Common myeloid progenitor, CD34-positive (primary cell): ENCODE measurements around the gene SMAD1.

Experiments
- CTCF ChIA-PET: fragments of 350-600 bp; sonication (Branson Sonifier 250); formaldehyde crosslinking; loops from one replicate; lab custom pipeline; 2021; ENCODE audit warnings: antibody characterized with exemption; lab: Charles Lee
- POLR2A ChIA-PET: fragments of 350-600 bp; sonication (Branson Sonifier 250); formaldehyde crosslinking; loops from one replicate; lab custom pipeline; 2021; ENCODE audit warnings: antibody characterized with exemption; lab: Charles Lee
- DNase-seq, 3 donors: peaks; one replicate each; pipeline versions ENCODE4 v3.0.0 to v3.0.0-alpha.2; 2013
- H3K27ac ChIP-seq, 2 experiments: 1 replicate in 1 of 2; 2 replicates in 1 of 2; pipeline ENCODE4 v1.7.0; 2013; ENCODE audit warnings: inconsistent platforms in 2 of 2, low read length in 2 of 2, mild to moderate bottlenecking in 2 of 2, low read depth in 1 of 2, moderate library complexity in 1 of 2; ENCODE audit not compliant: severe bottlenecking in 2 of 2, insufficient read depth in 1 of 2, poor library complexity in 1 of 2
- H3K27me3 ChIP-seq, 5 experiments: replicated peaks in 2 of 5; 1 replicate in 3 of 5; 2 replicates in 2 of 5; pipeline versions ENCODE4 v1.6.1 to v1.7.0; 2013; ENCODE audit warnings: low read length in 4 of 5, mild to moderate bottlenecking in 2 of 5, moderate library complexity in 2 of 5, inconsistent platforms in 1 of 5; ENCODE audit not compliant: insufficient read depth in 5 of 5, control insufficient read depth in 4 of 5
- H3K36me3 ChIP-seq, 4 experiments: 1 replicate in 2 of 4; 2 replicates in 2 of 4; pipeline versions ENCODE4 v1.6.1 to v1.7.0; 2013; ENCODE audit warnings: low read length in 3 of 4, control low read depth in 1 of 4, mild to moderate bottlenecking in 1 of 4; ENCODE audit not compliant: control insufficient read depth in 4 of 4, insufficient read depth in 4 of 4
- H3K4me1 ChIP-seq, 4 experiments: 1 replicate in 3 of 4; 2 replicates in 1 of 4; pipeline versions ENCODE4 v1.6.1 to v1.7.1; 2013; ENCODE audit warnings: low read length in 3 of 4, mild to moderate bottlenecking in 3 of 4, control low read depth in 1 of 4, inconsistent platforms in 1 of 4, moderate library complexity in 1 of 4; ENCODE audit not compliant: control insufficient read depth in 4 of 4, insufficient read depth in 4 of 4; ENCODE audit errors: control extremely low read depth in 1 of 4
- H3K4me3 ChIP-seq, 7 experiments: 1 replicate in 4 of 7; 2 replicates in 3 of 7; pipeline versions ENCODE4 v1.5.1 to v1.7.0; 2013; ENCODE audit warnings: mild to moderate bottlenecking in 7 of 7, low read length in 6 of 7, moderate library complexity in 6 of 7, inconsistent platforms in 2 of 7, low read depth in 2 of 7, control low read depth in 1 of 7; ENCODE audit not compliant: insufficient read depth in 4 of 7, control insufficient read depth in 1 of 7; ENCODE audit errors: extremely low read depth in 1 of 7
- H3K9me3 ChIP-seq, 5 experiments: 1 replicate in 4 of 5; 2 replicates in 1 of 5; pipeline versions ENCODE4 v1.6.1 to v1.7.1; 2013; ENCODE audit warnings: low read length in 4 of 5, mild to moderate bottlenecking in 2 of 5, inconsistent platforms in 1 of 5, low read depth in 1 of 5, moderate library complexity in 1 of 5; ENCODE audit not compliant: control insufficient read depth in 4 of 5, insufficient read depth in 2 of 5; ENCODE audit errors: control extremely low read depth in 1 of 5
- WGBS: methylation state at CpG from one replicate; pipeline ENCODE4 v1.1.5; 2013; ENCODE audit not compliant: insufficient coverage; 5-methylcytosine and 5-hydroxymethylcytosine counted together

SMAD1 gene

GRCh38 chr4:145536044-145536443, 54.4 kb downstream of the SMAD1 start:
- ChIA-PET POLR2A (no interaction called here), CTCF (interaction anchor here (1.2 kb wide), 1 partner anchor 10 kb away, joined by 3 read pairs; no protein-coding TSS in a partner anchor)
- H3K4me3 ChIP-seq: no peak overlapping the region
- peaks cover 0 to 4% (median 3%) of the 10 kb centered on the region in 4 experiments for H3K4me1 ChIP-seq
- WGBS: no CpG with 5 or more reads among the region's 2 CpGs
- H3K27me3 ChIP-seq: no peaks in the 10 kb centered on the region
- H3K27ac ChIP-seq: no peak overlapping the region
- DNase-seq: no peak
- H3K36me3 ChIP-seq: peaks cover 0 to 8% (median 5%) of the 10 kb centered on the region in 4 experiments
- peaks cover 0 to 2% (median 0%) of the 10 kb centered on the region in 5 experiments for H3K9me3 ChIP-seq

- ChIA-PET POLR2A (interaction anchor here (0.6 kb wide), 1 partner anchor 13 kb away, joined by 3 read pairs; no protein-coding TSS in a partner anchor), CTCF (no interaction called here)
- Histone ChIP-seq H3K36me3 (peaks cover 0 to 21% (median 13%) of the 10 kb centered on the region in 4 experiments), H3K27me3 (no peaks in the 10 kb centered on the region), H3K9me3 (peaks cover 0 to 2% (median 0%) of the 10 kb centered on the region in 5 experiments), H3K4me1 (peaks cover 0 to 4% (median 1%) of the 10 kb centered on the region in 4 experiments), H3K27ac (no peak overlapping the region), H3K4me3 (no peak overlapping the region)
- no CpG with 5 or more reads among the region's 1 CpG for WGBS
- DNase-seq: no peak
Observed at GRCh38 chr4:145538596-145538995, 56.9 kb downstream of the SMAD1 start.

DNA sequence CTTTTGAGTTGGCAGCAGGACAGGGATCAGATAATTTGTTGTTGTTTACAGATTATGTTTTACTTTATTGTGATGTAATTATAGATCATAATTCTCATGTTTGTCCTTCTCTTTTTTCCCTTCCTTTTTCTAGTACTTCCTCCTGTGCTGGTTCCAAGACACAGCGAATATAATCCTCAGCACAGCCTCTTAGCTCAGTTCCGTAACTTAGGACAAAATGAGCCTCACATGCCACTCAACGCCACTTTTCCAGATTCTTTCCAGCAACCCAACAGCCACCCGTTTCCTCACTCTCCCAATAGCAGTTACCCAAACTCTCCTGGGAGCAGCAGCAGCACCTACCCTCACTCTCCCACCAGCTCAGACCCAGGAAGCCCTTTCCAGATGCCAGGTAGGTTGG, 58.0 kb downstream of the SMAD1 start:
- H3K9me3 ChIP-seq: peaks cover 0 to 2% (median 0%) of the 10 kb centered on the region in 5 experiments
- ChIA-PET CTCF (interaction anchor here (2.8 kb wide), 1 partner anchor 11 kb away, joined by 9 read pairs; no protein-coding TSS in a partner anchor), POLR2A (no interaction called here)
- no peak overlapping the region for H3K27ac ChIP-seq
- DNase-seq: no peak
- H3K4me1 ChIP-seq: peaks cover 0 to 5% (median 2%) of the 10 kb centered on the region in 4 experiments
- WGBS: 97% methylated on average over 4 of the region's 4 CpGs
- no peak overlapping the region for H3K4me3 ChIP-seq
- H3K27me3 ChIP-seq: no peaks in the 10 kb centered on the region
- H3K36me3 ChIP-seq: peaks cover 0 to 21% (median 15%) of the 10 kb centered on the region in 4 experiments

DNA sequence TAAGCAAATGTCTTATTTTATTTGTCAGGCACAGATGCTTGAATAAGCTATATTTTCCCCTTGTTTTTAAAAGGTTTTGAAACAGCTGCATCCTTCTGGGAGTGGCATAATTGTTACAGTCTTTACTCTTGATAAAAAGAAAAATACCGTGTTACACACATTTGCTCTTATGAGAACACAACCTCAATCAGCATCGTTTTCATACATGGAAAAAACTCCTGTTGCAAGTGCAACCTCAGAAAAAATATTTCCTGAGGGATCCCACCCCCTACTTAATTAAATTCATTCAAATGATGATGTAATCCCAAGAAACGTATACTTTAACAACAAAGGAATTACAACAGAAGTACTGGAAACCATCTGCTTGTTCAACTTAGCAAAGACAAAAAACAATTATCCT, 58.6 kb downstream of the SMAD1 start:
- 100% methylated on average over 2 of the region's 3 CpGs for WGBS
- H3K4me1 ChIP-seq: peaks cover 0 to 9% (median 6%) of the 10 kb centered on the region in 4 experiments
- ChIA-PET POLR2A (no interaction called here), CTCF (interaction anchor here (2.4 to 2.8 kb wide), 2 partner anchors 11 to 16 kb away, joined by 9 to 14 read pairs; no protein-coding TSS in a partner anchor)
- H3K27ac ChIP-seq: no peak overlapping the region
- H3K27me3 ChIP-seq: no peaks in the 10 kb centered on the region
- H3K9me3 ChIP-seq: no peaks in the 10 kb centered on the region
- DNase-seq: no peak
- peaks cover 0 to 19% (median 15%) of the 10 kb centered on the region in 4 experiments for H3K36me3 ChIP-seq
- H3K4me3 ChIP-seq: no peak overlapping the region

GRCh38 chr4:145541346-145541745, 59.7 kb downstream of the SMAD1 start:
- H3K27me3 ChIP-seq: no peaks in the 10 kb centered on the region
- DNase-seq: no peak
- ChIA-PET CTCF (interaction anchor here (0.8 to 2.8 kb wide), 4 partner anchors 13 to 63 kb away, joined by 4 to 14 read pairs (median 7); no protein-coding TSS in a partner anchor), POLR2A (interaction anchor here (0.5 kb wide), 1 partner anchor 13 kb away, joined by 3 read pairs; no protein-coding TSS in a partner anchor)
- H3K4me1 ChIP-seq: peaks cover 0 to 20% (median 14%) of the 10 kb centered on the region in 4 experiments
- no peak overlapping the region for H3K27ac ChIP-seq
- no peak overlapping the region for H3K4me3 ChIP-seq
- H3K36me3 ChIP-seq: peaks cover 0 to 19% (median 14%) of the 10 kb centered on the region in 4 experiments
- WGBS: 100% methylated on average over 4 of the region's 4 CpGs
- H3K9me3 ChIP-seq: no peaks in the 10 kb centered on the region

DNA sequence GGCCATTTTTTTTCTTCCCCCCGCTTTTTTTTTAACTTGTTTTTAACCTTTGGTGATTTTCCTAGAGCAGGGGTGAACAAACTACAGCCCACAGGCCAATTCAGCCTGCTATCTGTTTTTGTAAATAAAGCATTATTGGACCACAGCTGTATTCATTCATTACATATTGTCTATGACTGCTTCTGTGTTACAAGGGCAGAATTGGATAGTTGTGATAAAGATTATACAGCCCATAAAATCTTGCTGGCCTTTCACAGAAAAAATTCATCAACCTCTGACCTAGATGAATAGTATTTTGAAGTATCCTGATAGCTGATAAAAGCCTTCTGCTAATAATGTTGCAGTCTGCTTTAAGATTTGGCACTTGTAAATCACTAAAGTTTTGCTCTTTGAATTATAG, 63.4 kb downstream of the SMAD1 start:
- H3K36me3 ChIP-seq: peaks cover 6 to 39% (median 29%) of the 10 kb centered on the region in 4 experiments
- H3K4me1 ChIP-seq: peaks cover 0 to 21% (median 14%) of the 10 kb centered on the region in 4 experiments
- peak overlapping the region in 1 of 2 experiments; percentile 59 for H3K27ac ChIP-seq
- no peaks in the 10 kb centered on the region for H3K9me3 ChIP-seq
- H3K27me3 ChIP-seq: no peaks in the 10 kb centered on the region
- CTCF ChIA-PET: interaction anchor here (0.7 to 2.4 kb wide), 3 partner anchors 12 to 99 kb away, joined by 4 to 7 read pairs (median 5); no protein-coding TSS in a partner anchor
- no CpG with 5 or more reads among the region's 1 CpG for WGBS
- POLR2A ChIA-PET: interaction anchor here (0.6 to 1.1 kb wide), 2 partner anchors 12 to 505 kb away, joined by 3 read pairs; no protein-coding TSS in a partner anchor
- DNase-seq: no peak
- H3K4me3 ChIP-seq: no peak overlapping the region
